H7 (cell line): ENCODE measurements around the gene ULK2. TPM values are rescaled to one million over a fixed set of nuclear protein-coding genes. Genes with fewer than 3 reads are reported as not detected.

Experiments
- DNase-seq: peaks from one replicate; pipeline ENCODE4 v3.0.0; 2012
- H3K27me3 ChIP-seq: 2 replicates; pipeline ENCODE4 v1.6.0; 2011; ENCODE audit warnings: mild to moderate bottlenecking, low read length; ENCODE audit not compliant: control insufficient read depth, insufficient read depth
- H3K36me3 ChIP-seq: replicated peaks from 2 replicates; pipeline ENCODE4 v1.5.1; 2011; ENCODE audit warnings: low read length; ENCODE audit not compliant: control insufficient read depth, insufficient read depth
- H3K4me3 ChIP-seq: 2 replicates; pipeline ENCODE4 v1.5.1; 2011; ENCODE audit warnings: low read depth, mild to moderate bottlenecking, control low read depth, low read length, moderate library complexity; ENCODE audit not compliant: insufficient read depth
- total RNA-seq: library from RNA; depleted of rRNA; stranded (reverse); fragments of >200 nt; shearing (Covaris generic); gene quantifications from 2 replicates; pipeline ENCODE4 v1.2.3, GENCODE V29; 2014

ULK2 gene
- total RNA-seq, 1 experiment from 2014 or later = 13.9 TPM

- no peak for DNase-seq
- Histone ChIP-seq H3K4me3 (no peak overlapping the region), H3K27me3 (no peaks in the 10 kb centered on the region), H3K36me3 (peaks cover 4% of the 10 kb centered on the region)
These were observed 67.2 kb downstream of the ULK2 start for GRCh38 chr17:19800571-19800970.

DNA sequence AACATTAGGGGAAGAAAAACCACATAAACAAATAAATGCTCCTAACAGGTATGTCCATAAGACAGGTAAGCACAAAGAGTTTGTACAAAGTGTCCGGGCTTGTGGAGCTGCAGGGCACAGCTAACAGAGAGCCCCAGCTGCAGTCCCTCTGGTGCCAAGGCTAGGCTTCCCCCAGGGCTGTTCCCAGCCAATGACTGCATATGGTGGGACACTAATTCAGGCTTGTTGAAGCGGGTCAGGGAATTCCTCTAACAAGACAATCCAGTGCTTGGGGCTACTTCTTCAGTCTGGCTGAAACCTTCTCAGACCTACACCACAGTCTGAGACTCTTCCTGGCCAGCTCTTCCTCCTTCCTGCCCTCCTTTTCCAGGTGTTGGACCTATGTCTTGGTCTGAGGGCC is 67.9 kb downstream of the ULK2 start:
- no peaks in the 10 kb centered on the region for H3K27me3 ChIP-seq
- peaks cover 5% of the 10 kb centered on the region for H3K36me3 ChIP-seq
- no peak overlapping the region for H3K4me3 ChIP-seq
- DNase-seq = no peak

DNA sequence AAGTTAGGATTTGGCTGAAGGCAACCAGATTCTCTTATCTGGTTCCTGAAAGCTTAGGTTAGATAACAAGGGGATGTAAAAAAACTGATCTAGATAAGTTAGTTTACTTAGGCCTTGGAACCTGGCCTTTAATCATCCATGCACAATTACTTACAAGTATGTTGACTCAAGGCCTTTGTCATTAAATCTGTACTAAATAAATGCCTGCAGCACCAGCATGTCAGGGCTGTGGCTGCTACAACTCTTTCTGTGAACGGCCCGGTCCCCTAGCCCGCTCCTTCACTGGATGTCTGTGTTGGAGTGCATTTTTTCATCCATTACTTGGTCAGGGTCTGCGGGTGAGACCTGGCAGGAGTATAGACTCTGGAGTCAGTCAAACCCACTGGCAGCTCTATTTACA is 71.3 kb downstream of the ULK2 start:
- H3K27me3 ChIP-seq = no peaks in the 10 kb centered on the region
- no peak overlapping the region for H3K4me3 ChIP-seq
- DNase-seq = no peak
- H3K36me3 ChIP-seq = peaks cover 5% of the 10 kb centered on the region

DNA sequence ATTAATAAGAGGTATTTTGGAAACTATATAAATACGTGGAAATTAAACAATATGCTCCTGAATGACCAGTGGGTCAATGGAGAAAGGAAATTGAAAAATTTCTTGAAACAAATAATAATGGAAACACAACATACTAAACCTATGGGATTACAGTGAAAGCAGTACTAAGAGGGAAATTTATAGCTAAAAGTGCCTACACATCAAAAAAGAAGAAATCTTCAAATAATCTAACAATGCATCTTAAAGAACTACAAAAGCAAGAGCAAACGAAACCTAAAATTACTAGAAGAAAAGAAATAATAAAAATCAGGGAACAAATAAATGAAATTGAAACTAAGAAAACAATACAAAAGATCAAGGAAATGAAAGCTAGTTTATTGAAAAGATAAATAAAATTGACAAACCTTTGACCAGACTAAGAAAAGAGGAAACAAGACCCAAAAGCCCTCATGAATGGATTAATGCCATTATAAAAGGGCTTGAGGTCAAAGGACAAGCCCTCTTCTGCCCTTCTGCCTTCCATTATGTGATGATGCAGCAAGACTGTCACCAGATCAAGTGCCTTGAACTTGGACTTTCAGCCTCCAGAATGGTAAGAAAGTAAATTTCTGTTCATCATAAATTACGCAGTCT is 75.7 kb downstream of the ULK2 start:
- DNase-seq = no peak
- H3K4me3 ChIP-seq = no peak overlapping the region
- no peaks in the 10 kb centered on the region for H3K27me3 ChIP-seq
- H3K36me3 ChIP-seq = peaks cover 5% of the 10 kb centered on the region

- no peak for DNase-seq
- Histone ChIP-seq H3K27me3 (no peaks in the 10 kb centered on the region), H3K36me3 (no peaks in the 10 kb centered on the region), H3K4me3 (no peak overlapping the region)
These were observed 79.9 kb downstream of the ULK2 start for GRCh38 chr17:19787733-19788357.

DNA sequence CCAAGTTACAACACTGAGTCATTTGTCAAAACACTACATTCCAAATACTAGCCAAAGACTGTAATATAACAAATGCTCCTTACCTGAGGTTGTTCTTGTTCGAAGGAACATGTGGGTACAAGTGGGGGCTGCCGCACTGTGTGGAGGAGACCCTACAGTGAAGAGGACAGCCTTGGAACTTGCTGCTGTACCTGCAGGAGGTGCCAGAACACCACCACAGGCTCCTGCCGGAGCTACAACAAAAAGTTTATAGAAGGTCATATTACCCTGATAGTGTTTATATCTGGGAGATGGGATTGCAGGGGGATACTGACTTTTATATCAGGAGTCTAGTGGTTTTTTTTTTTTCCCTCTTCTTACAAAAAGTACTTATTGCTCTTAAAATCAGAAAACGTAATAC is 81.9 kb downstream of the ULK2 start:
- Histone ChIP-seq H3K27me3 (no peaks in the 10 kb centered on the region), H3K36me3 (no peaks in the 10 kb centered on the region), H3K4me3 (no peak overlapping the region)
- peak; percentile 53 for DNase-seq

DNA sequence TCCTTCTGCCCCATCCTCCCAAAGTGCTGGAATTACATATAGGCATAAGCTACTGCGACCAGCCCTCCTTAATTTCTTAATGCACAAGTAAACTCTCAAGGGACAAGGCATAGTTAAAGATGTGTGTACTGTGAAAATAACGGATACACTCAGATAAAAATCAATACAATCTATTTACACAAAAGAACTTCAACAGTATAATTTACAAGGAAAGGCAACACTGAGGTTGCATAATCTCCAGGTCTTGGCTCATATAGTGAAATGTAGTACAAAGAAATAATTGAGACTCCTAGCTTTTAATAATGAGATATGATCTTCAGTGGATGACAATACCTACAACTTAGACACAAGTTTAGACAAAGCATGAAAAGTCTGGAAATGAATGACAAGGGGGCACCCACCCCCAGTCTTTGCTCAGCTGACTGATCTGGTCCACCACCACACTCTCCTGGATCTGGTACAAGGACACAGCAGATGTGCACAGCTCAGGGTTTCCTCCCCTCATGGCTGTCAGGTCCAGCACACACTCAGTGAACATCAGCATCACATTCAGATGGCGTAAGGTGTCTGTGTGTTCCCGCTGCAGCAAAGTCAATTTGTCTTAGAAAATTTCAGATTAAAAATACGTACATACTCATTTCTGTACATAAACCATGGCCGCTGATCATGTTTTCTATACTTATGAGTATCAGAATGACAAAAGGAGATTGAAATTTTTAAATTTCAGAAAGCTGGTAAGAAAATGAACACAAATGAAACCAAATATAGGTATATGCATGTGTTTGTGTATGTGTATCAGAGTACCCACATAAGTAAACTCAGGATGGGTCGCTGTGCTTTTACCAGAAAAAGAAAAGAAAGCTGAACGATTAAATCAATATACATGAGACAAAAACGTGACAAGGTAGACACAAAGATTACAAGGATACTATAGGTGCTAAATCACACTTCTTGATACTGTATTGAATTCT is 86.0 kb downstream of the ULK2 start:
- no peak for DNase-seq
- Histone ChIP-seq H3K36me3 (no peaks in the 10 kb centered on the region), H3K4me3 (no peak overlapping the region), H3K27me3 (no peaks in the 10 kb centered on the region)

DNA sequence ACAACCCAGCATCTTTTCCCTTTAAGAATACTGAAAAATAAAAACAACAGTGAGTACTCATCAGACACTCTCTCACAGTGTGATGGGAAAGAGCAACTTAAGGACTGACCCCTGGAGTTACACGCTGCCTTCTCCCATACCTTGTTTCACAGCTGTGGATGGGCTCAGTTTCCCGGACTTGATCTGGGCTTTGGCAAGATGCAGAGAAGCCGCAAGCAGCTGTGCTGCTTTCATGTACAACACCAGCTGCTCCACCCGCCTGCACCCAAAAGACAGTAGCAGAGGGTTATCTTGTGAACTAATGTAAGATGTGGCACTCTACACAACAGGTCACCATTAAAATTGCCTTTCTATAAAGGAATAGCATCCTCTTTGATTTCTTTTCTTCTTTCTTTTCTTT is 86.9 kb downstream of the ULK2 start:
- H3K4me3 ChIP-seq = no peak overlapping the region
- no peak for DNase-seq
- H3K36me3 ChIP-seq = no peaks in the 10 kb centered on the region
- H3K27me3 ChIP-seq = no peaks in the 10 kb centered on the region

- Histone ChIP-seq H3K36me3 (no peaks in the 10 kb centered on the region), H3K4me3 (no peak overlapping the region), H3K27me3 (no peaks in the 10 kb centered on the region)
- no peak for DNase-seq
These were observed 94.2 kb downstream of the ULK2 start for GRCh38 chr17:19773534-19773933.

DNA sequence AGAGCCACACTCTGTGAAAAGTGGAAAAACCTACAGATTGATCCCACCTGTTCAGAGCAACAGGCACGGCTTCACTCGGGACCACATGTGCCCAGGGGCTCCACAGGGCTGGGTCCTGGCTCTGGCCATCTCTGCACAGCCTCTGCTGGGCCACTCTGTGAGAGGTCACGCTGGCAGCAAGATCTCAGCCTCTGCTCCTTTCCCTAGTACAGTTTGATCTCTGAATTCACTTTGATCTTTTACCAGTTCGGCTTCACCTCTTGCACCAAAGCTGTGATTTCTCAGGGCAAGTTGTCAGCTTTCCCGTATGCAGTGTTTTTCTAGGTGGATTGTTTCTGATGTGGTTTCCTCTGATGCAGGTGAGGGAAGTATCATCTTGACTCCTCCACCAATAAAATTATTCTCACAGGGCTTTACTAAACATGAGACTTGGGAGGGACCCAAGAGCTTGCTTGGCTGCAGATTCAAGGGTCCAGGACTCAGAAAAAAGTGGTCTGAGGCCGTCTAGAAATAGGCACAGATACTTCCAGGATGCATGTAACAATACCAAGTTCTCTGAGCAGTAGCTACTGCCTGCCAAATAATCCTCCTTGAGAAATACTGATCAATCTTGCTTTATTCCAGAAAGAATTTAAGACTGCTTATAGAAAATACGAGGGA is 95.6 kb downstream of the ULK2 start:
- Histone ChIP-seq H3K27me3 (no peaks in the 10 kb centered on the region), H3K4me3 (no peak overlapping the region), H3K36me3 (no peaks in the 10 kb centered on the region)
- no peak for DNase-seq

- Histone ChIP-seq H3K4me3 (no peak overlapping the region), H3K27me3 (no peaks in the 10 kb centered on the region), H3K36me3 (no peaks in the 10 kb centered on the region)
- no peak for DNase-seq
These were observed 96.6 kb downstream of the ULK2 start for GRCh38 chr17:19770985-19771735.

DNA sequence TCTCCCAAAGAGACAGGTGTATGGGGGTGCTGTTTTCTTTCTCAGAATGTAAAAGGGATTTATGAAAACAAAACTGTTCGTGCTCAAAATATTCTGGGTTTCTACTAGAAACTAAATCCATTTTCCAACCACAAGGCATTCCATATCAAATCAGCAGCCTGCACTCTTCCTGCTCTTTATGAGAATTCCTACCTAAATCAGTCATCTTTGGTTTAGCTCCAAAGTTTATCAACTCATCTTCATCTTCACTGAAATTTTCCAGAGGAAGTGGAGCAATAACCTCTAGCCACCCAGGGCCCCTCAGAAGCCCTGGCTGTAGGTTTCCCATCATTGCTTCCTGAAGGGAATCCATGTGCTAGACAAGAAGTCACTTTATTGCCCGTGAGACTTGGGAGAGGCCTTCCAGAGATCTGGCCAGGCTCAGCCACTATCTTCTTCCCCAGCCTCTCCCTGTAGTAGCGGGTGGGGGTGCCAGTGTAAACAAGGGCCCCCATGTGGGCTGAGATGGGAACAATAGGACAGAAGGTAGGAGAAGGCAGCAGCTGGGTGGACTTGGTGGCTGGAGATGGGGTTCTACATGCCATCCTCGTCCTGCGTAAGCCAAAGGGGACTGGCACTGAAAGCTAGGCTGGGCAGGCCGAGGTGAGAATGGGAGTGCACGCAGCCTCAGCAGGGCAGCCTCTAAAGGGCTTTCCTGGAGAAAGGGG is 97.6 kb downstream of the ULK2 start:
- Histone ChIP-seq H3K36me3 (no peaks in the 10 kb centered on the region), H3K27me3 (no peaks in the 10 kb centered on the region), H3K4me3 (no peak overlapping the region)
- DNase-seq = peak; percentile 29

DNA sequence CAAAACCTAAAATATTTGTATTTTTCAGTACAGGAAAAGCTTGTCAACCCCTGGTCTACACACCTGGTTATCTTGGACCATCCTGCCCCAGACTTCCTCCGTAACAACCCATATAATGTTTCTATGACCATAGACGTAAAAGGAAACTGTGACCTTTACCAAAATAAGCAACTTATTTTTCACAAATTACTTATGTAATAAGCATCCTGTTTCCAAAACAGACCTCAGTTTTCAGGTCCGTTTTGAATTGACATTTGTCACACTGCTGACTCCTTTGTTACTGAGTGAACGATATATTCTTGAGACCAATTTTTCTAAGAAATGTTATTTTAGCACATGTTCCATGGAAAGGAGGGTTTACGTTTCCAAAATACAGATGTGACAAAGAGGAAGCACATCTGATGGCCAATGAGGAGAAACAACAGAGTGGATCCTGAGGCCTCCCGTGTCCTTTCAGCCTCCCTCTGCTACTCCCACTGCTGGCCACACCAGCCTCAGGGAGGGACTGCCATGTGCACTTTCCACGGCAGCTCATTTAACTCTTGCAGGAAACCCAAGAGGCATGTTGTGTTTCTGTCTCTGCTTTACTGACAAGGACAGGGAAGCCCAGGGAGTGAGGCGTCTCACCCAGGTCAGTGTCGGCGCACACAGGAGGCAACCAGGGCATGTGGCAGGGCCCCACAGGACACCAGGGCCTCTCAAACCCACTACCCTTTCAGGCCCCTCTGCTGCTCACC is 99.5 kb downstream of the ULK2 start:
- Histone ChIP-seq H3K36me3 (no peaks in the 10 kb centered on the region), H3K27me3 (no peaks in the 10 kb centered on the region), H3K4me3 (no peak overlapping the region)
- no peak for DNase-seq
